GM12878 (cell line): Measurements from ENCODE around the gene NTM. TPM values are rescaled to one million over a fixed set of nuclear protein-coding genes. Genes with fewer than 3 reads are reported as not detected.

Source experiments
- ATAC-seq: fragments of 200-7000 bp; cut with Tn5 transposase; 3 replicates; pipeline ENCODE4 v1.9.1; 2020; ENCODE audit warnings: mild to moderate bottlenecking, moderate library complexity
- BruUV-seq: library from RNA; stranded (reverse); fragments of 400-500 nt; replicated peaks from 2 replicates; lab custom pipeline; 2021; lab: Mats Ljungman, UMichigan
- CTCF ChIA-PET: fragments of 300-600 bp; sonication (Branson Sonifier 250); formaldehyde crosslinking; extraction: SDS; loops from one replicate; lab custom pipeline; 2021; ENCODE audit warnings: inconsistent platforms; lab: Yijun Ruan, JAX
- POLR2A ChIA-PET: fragments of 350-600 bp; formaldehyde crosslinking; extraction: SDS; loops from one replicate; lab custom pipeline; 2021; ENCODE audit warnings: inconsistent platforms; lab: Charles Lee
- RAD21 ChIA-PET: fragments of 300-600 bp; sonication (Branson Sonifier 250); formaldehyde crosslinking; loops from one replicate; lab custom pipeline; 2023; ENCODE audit warnings: antibody characterized with exemption; ENCODE audit not compliant: unreplicated experiment; lab: Charles Lee
- SMC1A ChIA-PET: fragments of 300-600 bp; sonication (Branson Sonifier 250); formaldehyde crosslinking; loops from one replicate; lab custom pipeline; 2023; ENCODE audit not compliant: unreplicated experiment, uncharacterized antibody; lab: Charles Lee
- DNase-seq: peaks from one replicate; pipeline ENCODE4 v3.0.0-alpha.2; 2011; ENCODE audit warnings: low read depth, low spot score
- FAIRE-seq: peaks from 3 replicates; lab custom pipeline; 2011; peaks lifted over from hg19 to GRCh38; lab: Jason Lieb, UNC
- H2AFZ ChIP-seq: 2 replicates; pipeline ENCODE4 v1.6.0; 2011; ENCODE audit warnings: low read depth, low read length, control low read depth; ENCODE audit not compliant: control insufficient read depth
- H3K27ac ChIP-seq: 2 replicates; pipeline ENCODE4 v1.5.1; 2011; ENCODE audit warnings: control low read depth; ENCODE audit not compliant: control insufficient read depth, insufficient read depth
- H3K27me3 ChIP-seq, 2 experiments: replicated peaks in 1 of 2; 2 replicates each; pipeline versions ENCODE4 v1.6.0 to v1.6.1; 2011; ENCODE audit warnings: low read length in 1 of 2; ENCODE audit not compliant: control insufficient read depth in 2 of 2, insufficient read depth in 2 of 2
- H3K36me3 ChIP-seq, 2 experiments: 2 replicates each; pipeline ENCODE4 v1.5.1; 2011; ENCODE audit warnings: low read length in 1 of 2; ENCODE audit not compliant: control insufficient read depth in 2 of 2, insufficient read depth in 2 of 2
- H3K4me1 ChIP-seq: 2 replicates; pipeline ENCODE4 v1.6.1; 2011; ENCODE audit warnings: mild to moderate bottlenecking, low read length, moderate library complexity, mixed read lengths; ENCODE audit not compliant: control insufficient read depth, insufficient read depth
- H3K4me2 ChIP-seq: 2 replicates; pipeline ENCODE4 v1.6.0; 2011; ENCODE audit warnings: control low read depth; ENCODE audit not compliant: control insufficient read depth, insufficient read depth
- H3K4me3 ChIP-seq: fragments of 200-600 bp; sonication (generic); 2 replicates; pipeline ENCODE4 v1.5.1; 2016
- H3K79me2 ChIP-seq: 2 replicates; pipeline ENCODE4 v1.6.0; 2011; ENCODE audit warnings: low read length; ENCODE audit not compliant: control insufficient read depth, insufficient read depth
- H3K9ac ChIP-seq: 2 replicates; pipeline ENCODE4 v1.8.0; 2011; ENCODE audit warnings: low read length, control low read depth, mixed read lengths; ENCODE audit not compliant: control insufficient read depth, insufficient read depth
- H3K9me3 ChIP-seq: replicated peaks from 3 replicates; pipeline ENCODE4 v1.5.1; 2011; ENCODE audit warnings: mild to moderate bottlenecking, low read length; ENCODE audit not compliant: control insufficient read depth, insufficient read depth
- H4K20me1 ChIP-seq: 2 replicates; pipeline ENCODE4 v1.6.0; 2011; ENCODE audit not compliant: control insufficient read depth, insufficient read depth
- EGR1 ChIP-seq, 2 experiments: IDR thresholded peaks; 1 replicate in 1 of 2; 2 replicates in 1 of 2; pipeline ENCODE4 v1.6.1; 2011 to 2012; ENCODE audit warnings: low read depth in 2 of 2, low read length in 2 of 2, borderline replicate concordance in 1 of 2, mild to moderate bottlenecking in 1 of 2, moderate library complexity in 1 of 2
- ESRRA ChIP-seq: IDR thresholded peaks from 2 replicates; pipeline ENCODE4 v1.6.1; 2012; ENCODE audit warnings: mild to moderate bottlenecking, low read length, improper control_type of control experiment
- MAX ChIP-seq: IDR thresholded peaks from 2 replicates; pipeline ENCODE4 v1.6.1; 2012; ENCODE audit warnings: low read depth, low read length, improper control_type of control experiment
- MXI1 ChIP-seq: fragments of 150-350 bp; IDR thresholded peaks from 2 replicates; pipeline ENCODE4 v1.6.1; 2011; ENCODE audit warnings: low read depth, mild to moderate bottlenecking, inconsistent platforms, low read length, improper control_type of control experiment
- NFYA ChIP-seq: IDR thresholded peaks from 2 replicates; pipeline ENCODE4 v1.6.1; 2011; ENCODE audit warnings: low read depth, mild to moderate bottlenecking, low read length, improper control_type of control experiment, borderline replicate concordance
- PAX8 ChIP-seq: fragments of 450-650 bp; IDR thresholded peaks from 2 replicates; pipeline ENCODE4 v1.6.1; 2017; ENCODE audit warnings: mild to moderate bottlenecking, moderate library complexity
- RELB ChIP-seq: fragments of 450-650 bp; IDR thresholded peaks from 2 replicates; pipeline ENCODE4 v1.6.1; 2017; ENCODE audit warnings: low read depth, mild to moderate bottlenecking, moderate library complexity
- SPI1 ChIP-seq: IDR thresholded peaks from 2 replicates; pipeline ENCODE4 v1.6.1; 2011; ENCODE audit warnings: low read depth, mild to moderate bottlenecking, low read length, moderate library complexity, borderline replicate concordance; ENCODE audit not compliant: insufficient read depth
- TBL1XR1 ChIP-seq: IDR thresholded peaks from 2 replicates; pipeline ENCODE4 v1.6.1; 2012; ENCODE audit warnings: low read depth, low read length, improper control_type of control experiment
- WRNIP1 ChIP-seq: IDR thresholded peaks from 2 replicates; pipeline ENCODE4 v1.6.1; 2011; ENCODE audit warnings: low read depth, low read length, improper control_type of control experiment, borderline replicate concordance
- ZNF207 ChIP-seq: fragments of 450-650 bp; IDR thresholded peaks from 2 replicates; pipeline ENCODE4 v1.6.1; 2014; ENCODE audit warnings: antibody characterized with exemption, mild to moderate bottlenecking, borderline replicate concordance
- ZNF217 ChIP-seq: fragments of 450-650 bp; IDR thresholded peaks from 2 replicates; pipeline ENCODE4 v1.6.1; 2017; ENCODE audit warnings: antibody characterized with exemption, mild to moderate bottlenecking
- ZNF592 ChIP-seq: fragments of 450-650 bp; IDR thresholded peaks from 2 replicates; pipeline ENCODE4 v1.6.1; 2017; ENCODE audit warnings: mild to moderate bottlenecking, moderate library complexity
- WGBS: methylation state at CpG from one replicate; pipeline ENCODE4 v1.1.6; 2016; ENCODE audit warnings: low lambda C conversion rate; ENCODE audit not compliant: insufficient replicate concordance, insufficient coverage; ENCODE audit errors: missing lambda C conversion rate; 5-methylcytosine and 5-hydroxymethylcytosine counted together
- in situ Hi-C: fragments of 300-500 bp; cut with MboI; formaldehyde crosslinking; loops from 9 replicates; pipeline ENCODE4 v1.14.3; 2018; ENCODE audit warnings: mixed read lengths
- intact Hi-C: fragments of 100-400 bp; cut with micrococcal nuclease; formaldehyde crosslinking; loops from one replicate; pipeline ENCODE4 v1.14.2; 2022; ENCODE audit not compliant: unreplicated experiment
- polyA plus RNA-seq, 11 experiments: library from polyadenylated mRNA; depleted of rRNA in 4 of 11; unstranded in 6 of 11; stranded (reverse) in 5 of 11; fragments of >200 nt; fragmentation: Nextera tagmentation in 4 of 11; fragmentation: Illumina TruSeq in 1 of 11; extraction: Ambion mirVana in 4 of 11; extraction: Trizol in 1 of 11; gene quantifications; 1 replicate in 1 of 11; 2 replicates in 10 of 11; pipeline versions ENCODE4 v1.2.1 to v1.2.3, GENCODE V29; 2011 to 2016; ENCODE audit warnings: inconsistent platforms in 2 of 11, missing spikeins in 2 of 11, low read depth in 1 of 11
- total RNA-seq, 4 experiments: library from RNA; depleted of rRNA in 3 of 4; stranded (reverse); fragments of >200 nt in 3 of 4; fragmentation: Illumina TruSeq in 1 of 4; extraction: Trizol in 1 of 4; gene quantifications; 2 replicates each; pipeline versions ENCODE4 v1.2.1 to v1.2.3, GENCODE V29; 2013 to 2021

NTM gene
- total and polyA plus RNA-seq, 10 of the 15 experiments (the other 5 are each of a cell fraction or from before 2014, with no cell fraction given), result not detected

- Histone ChIP-seq H3K9ac (no peak overlapping the region), H2AFZ (no peak overlapping the region), H4K20me1 (no peaks in the 10 kb centered on the region), H3K79me2 (no peaks in the 10 kb centered on the region), H3K4me1 (no peaks in the 10 kb centered on the region), H3K4me3 (no peak overlapping the region), H3K27ac (no peak overlapping the region), H3K36me3 (no peaks in the 10 kb centered on the region), H3K4me2 (no peak overlapping the region), H3K27me3 (no peaks in the 10 kb centered on the region; a peak in 1 of 4 replicates), H3K9me3 (no peaks in the 10 kb centered on the region)
- FAIRE-seq (no peak), ATAC-seq (no peak), DNase-seq (no peak)
- intact Hi-C loops, result no loop called here
- RAD21 ChIA-PET, result no interaction called here
- SMC1A ChIA-PET, result no interaction called here
- TF ChIP-seq ZNF207, result no peak
- TF ChIP-seq ZNF592, result no peak
- no peak for TF ChIP-seq WRNIP1
- no peak for TF ChIP-seq NFYA
- TF ChIP-seq MAX, result no peak
- TF ChIP-seq PAX8, result no peak
- no peak for TF ChIP-seq MXI1
- TF ChIP-seq ESRRA, result no peak
- no peak for TF ChIP-seq SPI1
- no peak for TF ChIP-seq TBL1XR1
- TF ChIP-seq ZNF217, result no peak
- TF ChIP-seq RELB, result no peak
- TF ChIP-seq EGR1 (IDR thresholded peaks at IDR 0.05; ENCODE audit: borderline replicate concordance in 1 of 2, low read depth in 2 of 2, low read length in 2 of 2), result no peak
- no TSS peak for BruUV-seq
- POLR2A ChIA-PET, result no interaction called here
- CTCF ChIA-PET, result no interaction called here
- 13% methylated on average over 3 of the region's 3 CpGs for WGBS
- in situ Hi-C loops, result no loop called here
Measured at GRCh38 chr11:131486100-131486499, 115.7 kb downstream of the NTM start.
